ENCODE results near the gene RAET1L.
"Not testable (repeated sequence)": the region's sequence is repeated elsewhere in the genome, so short reads cannot be mapped to it uniquely, and the experiment has no call there.

RAET1L gene, protein sequence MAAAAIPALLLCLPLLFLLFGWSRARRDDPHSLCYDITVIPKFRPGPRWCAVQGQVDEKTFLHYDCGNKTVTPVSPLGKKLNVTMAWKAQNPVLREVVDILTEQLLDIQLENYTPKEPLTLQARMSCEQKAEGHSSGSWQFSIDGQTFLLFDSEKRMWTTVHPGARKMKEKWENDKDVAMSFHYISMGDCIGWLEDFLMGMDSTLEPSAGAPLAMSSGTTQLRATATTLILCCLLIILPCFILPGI

DNA sequence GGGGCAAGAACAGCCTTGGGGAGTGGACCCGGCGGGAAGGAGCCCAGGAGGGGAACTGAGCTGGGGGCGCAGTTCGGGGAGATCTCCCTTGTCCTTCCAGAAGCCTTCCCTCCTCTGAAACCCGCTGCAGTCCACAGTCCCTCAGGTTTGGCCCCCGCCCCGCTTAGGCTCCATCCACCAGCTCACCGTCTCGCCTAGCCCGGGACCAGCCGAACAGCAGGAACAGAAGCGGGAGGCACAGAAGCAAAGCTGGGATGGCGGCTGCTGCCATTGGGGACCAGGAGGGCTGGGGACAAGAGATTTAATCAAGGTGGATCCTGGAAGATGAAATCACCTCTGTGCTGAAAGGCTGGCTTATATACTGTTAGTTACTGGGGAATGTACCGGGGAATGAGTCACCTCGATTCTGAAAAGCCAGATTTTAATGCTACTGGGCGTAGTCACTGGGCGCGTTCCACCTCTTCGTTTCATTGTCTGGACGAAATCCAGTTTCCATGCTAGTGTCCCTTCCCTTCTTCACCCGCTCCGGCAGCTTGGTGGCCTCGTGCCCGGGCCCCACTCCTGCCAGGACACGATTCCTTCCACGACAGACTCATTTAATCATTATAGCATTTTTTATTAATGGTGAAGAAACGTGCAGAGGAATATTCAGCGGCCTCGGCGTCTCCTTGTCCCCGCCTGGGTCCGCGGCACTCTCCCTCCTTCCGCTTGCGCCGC lies at the start of gene RAET1L:
RAET1L (minus strand) TSS at position 332 of the 717 bp plus-strand sequence; CDS start at position 271, 61 bp downstream.
- no peak for DNase-seq (ENCODE audit: low read depth in 2 of 2)

DNA sequence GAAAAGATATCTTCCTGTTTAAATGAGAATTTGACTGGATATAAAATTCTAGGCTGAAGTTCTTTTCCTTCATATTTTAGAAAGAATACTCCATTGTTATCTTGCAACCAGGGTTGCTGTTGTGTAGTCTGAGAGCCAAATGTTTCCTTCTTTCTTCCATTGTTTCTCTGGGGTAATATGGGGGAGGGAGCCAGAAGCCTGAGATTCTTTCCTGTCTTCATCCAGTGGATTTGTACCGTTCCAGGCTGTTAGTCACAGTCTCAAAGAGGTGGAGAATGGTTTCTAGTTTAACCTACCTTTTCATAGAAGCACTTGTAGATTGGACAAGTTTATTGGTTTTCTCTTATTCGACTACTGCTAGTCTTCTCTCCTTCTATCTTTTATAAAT lies 49.7 kb upstream of the RAET1L start:
- DNase-seq (ENCODE audit: low read depth in 2 of 2) = no peak

DNA sequence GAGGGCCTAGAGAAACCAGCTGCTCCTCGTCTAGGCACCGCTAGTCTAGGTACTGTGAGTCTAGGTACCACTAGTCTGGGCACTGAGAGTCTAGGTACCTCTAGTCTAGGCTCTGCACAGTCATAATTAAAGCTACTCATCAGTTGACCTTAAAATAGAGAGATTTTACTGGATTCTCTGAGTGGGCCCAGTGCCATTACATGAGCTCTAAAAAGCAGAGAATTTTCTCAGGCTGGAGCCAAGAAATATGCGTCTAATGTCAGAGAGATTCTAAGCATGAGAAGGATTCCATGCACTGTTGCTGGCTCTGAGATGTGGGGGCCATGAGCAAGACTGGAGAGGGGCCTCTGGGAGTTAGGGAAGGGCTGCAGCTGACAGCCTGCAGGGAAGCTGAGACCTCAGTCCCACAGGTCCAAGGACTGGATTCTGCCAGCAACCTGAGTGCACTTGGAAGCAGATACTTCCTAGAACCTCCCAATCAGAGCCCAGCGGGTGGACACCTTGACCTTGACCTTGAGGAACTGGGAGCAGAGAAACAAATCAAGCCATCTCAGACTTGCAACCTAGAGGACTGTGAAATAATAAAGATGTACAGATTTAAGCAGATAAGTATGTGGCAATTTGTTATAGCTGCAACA lies 49.2 kb upstream of the RAET1L start:
- not testable (repeated sequence) for DNase-seq (ENCODE audit: low read depth in 2 of 2)

DNA sequence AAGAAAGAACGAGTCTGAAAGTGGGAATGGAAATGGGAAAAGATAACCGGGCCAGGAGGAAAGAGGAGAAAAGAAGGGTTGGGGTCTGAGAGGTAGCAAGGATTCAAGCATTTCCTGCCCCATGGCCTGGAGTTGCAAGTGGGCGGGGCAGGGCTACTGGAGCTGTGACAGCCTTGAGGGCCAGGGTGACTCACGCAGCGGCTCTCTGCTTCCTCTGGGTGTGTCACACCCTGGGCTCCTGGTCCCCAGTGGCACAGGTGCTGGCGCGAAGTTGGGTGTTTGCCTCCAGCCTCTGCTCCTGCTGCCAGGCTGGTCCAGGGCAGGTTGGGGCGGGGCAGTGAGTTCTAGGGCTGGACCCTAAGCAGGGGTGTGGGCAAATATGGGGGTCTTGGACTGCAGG lies 46.9 kb upstream of the RAET1L start:
- peak; percentile 14 to 26 for DNase-seq (ENCODE audit: low read depth in 2 of 2)

DNA sequence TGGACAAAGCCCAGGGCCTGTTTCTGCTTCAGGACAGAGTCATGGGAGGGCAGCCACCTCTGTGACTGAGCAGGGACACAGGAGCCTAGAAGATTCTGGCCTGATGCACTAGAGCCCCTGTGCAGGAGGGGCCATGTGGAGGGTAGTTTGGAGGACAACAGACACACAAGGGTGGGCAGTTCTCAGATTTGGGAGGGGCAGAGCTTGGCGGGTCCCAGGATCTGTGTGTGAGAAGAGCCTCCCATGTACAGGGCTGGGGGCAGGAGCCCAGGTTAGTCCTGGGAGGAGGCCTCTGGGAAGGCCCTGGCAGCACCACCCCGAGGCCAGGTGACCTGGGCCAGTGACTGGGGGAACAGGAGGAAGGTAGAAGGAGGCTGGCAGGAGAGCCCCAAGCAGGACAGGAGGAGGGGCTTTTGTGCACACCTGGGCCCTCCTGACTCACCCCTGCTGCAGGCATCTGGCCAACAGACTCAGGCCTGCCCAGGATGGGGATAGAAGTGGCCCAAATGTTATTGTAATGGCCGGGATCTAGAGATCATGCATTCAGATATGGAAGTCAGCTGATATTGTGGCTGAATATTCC lies 45.0 kb upstream of the RAET1L start:
- no peak for DNase-seq (ENCODE audit: low read depth in 2 of 2)

DNA sequence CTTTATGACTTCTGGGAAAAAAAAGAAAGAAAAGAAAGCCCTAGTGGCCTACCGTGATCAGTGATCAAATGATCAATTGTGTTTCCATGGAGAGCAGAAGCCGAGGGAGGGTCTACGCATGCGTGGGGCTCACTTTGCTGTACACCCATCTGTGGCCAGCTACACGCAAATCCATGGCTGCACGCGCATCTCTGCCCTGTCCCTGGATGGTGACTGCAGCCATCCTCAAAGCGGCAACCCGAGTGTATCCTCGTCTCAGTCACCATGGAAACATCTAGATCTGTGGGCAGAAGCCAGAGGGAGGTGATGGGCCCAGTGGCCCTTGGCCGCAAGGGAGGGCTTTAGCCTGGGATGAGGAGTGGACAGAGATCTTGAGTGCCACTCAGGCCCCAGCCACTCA lies 44.4 kb upstream of the RAET1L start:
- no peak for DNase-seq (ENCODE audit: low read depth in 2 of 2)

DNA sequence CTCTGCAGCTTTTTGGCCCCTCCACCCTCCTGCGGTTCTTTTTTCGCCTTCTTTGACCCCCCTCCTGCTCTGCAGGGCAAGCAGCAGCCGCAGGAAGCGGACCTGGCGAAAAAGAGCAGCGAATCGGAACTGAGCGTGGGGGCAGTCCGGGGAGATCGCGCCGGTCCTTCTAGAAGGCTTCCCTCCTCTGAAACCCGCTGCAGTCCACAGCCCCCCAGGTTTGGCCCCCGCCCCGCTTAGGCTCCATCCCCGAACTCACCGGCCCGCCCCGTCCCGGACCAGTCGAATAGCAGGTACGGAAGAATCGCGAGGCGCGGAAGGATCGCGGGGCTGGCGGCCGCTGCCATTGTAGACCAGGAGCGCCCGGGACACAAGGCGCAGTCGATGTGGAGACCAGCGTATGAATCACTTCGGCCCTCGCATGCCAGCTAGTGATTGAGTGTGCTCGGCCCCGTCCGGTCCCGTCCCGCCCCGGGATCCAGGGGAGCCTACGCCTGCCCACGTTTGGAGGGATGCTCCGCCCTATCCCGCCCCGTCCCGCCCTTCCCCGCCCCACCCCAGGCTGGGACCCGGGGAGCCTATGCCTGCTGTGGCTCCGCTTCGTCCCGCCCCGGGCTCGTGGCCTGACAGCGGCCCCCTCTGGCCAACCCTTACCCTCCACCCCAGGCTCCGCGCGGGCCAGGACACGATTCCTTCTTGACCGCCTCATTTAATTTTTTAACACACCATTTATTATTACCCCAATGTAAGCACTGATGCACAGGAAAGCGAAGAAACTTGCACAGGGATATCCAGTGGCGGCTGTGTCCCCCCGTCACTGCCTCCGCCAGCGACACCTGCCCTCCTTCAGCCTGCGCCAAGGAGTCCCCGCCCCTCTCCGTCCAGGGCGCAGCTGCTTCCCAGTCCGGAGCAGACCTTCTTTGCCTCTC lies 43.7 kb upstream of the RAET1L start, which contains the start of gene ULBP3:
ULBP3 (minus strand) TSS at position 402 of the 929 bp plus-strand sequence; CDS start at position 347, 55 bp downstream.
- DNase-seq (ENCODE audit: low read depth in 2 of 2) = peak; percentile 27 to 45

DNA sequence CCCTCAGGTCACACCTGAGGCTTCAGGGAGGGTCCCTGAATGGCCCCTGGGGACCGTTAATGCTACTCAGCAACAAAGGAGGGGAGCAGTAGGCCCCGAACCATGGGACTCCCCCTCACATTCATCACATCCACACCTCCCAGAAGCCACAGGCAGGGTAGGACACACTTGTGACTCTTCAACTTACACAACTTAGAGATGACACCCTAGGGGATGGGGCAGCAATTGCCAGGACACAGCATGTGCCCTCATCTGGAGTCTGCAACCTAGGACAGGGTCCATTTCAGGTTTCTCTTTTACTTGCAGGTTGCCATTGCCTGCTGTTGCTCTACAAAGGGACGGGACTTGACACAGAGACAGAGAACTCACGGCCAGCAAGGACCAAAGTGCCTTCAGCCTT lies 42.8 kb upstream of the RAET1L start:
- no peak for DNase-seq (ENCODE audit: low read depth in 2 of 2)

DNA sequence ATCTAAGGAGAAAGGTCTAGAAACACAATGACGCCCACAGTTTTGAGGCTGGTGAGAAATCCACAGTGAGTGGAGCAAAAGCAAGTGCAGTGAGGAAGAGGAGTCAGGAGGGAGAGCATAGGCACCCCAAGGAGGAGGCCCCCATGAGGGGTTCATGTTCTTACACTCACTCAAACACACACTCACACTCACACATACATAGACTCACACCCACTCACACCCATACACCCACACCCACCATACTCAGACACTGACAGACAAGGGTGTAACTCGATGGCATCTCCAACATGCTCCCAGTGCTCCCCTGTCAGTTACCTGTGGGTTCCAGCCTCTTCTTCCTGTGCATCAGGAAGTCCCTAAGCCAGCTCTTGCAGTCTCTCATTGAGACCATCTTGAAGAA lies 39.8 kb upstream of the RAET1L start:
- DNase-seq (ENCODE audit: low read depth in 2 of 2) = no peak

DNA sequence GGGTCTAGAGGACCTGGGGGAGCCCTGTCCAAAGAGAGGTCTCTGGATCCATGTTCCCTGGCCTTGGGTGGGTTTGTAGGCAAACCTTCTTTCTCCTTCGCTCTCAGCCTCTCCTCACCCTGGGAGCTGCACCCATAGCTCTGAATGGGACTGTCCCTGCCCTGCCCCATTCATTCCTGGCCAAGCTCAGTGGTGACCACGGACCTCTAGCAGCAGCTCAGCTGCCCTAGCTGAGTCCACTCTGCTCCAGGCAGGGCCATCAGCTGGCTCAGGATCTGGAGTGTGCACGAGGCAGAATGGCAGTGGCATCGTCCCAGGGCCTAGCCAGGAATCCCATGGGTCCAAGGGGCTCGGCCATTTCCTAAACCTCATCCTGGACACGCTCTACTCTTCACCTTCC lies 38.3 kb upstream of the RAET1L start:
- DNase-seq (ENCODE audit: low read depth in 2 of 2) = no peak

DNA sequence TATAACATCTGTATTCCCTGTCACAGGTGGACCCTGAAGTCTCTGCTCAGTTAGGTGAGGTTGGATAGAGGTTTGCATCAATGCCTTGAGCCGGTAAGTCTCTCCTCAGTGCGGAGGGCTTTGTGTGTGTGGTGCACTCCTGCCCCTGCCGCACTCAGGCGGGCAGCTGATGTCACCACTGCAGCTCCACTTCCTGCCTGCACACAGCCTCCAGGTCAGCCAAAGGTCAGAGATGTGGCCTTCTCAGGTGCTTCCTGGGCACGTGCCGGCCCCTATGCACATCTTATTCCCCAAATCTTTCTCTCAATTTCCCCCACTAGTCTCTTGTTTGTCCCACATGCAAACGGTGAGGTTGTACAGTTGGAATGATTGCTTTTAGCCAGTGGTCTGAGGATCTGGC lies 34.6 kb upstream of the RAET1L start:
- DNase-seq (ENCODE audit: low read depth in 2 of 2) = not testable (repeated sequence)

DNA sequence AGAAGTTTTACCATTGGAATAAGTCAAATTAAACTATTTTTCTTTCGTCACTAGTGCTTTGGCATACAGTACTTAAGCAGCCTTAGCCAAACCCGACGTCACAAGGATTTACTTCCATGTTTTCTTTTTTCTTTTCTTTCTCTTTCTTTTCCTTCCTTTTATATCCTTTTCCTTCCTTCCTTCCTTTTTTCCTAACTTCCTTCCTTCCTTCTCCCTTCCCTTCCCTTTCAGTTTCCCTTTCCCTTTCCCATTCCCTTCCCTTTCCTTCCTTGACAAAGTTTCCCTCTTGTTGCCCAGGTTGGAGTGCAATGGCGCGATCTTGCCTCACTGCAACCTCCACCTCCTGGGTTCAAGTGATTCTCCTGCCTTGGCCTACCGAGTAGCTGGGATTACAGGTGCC lies 33.7 kb upstream of the RAET1L start:
- DNase-seq (ENCODE audit: low read depth in 2 of 2) = no peak

DNA sequence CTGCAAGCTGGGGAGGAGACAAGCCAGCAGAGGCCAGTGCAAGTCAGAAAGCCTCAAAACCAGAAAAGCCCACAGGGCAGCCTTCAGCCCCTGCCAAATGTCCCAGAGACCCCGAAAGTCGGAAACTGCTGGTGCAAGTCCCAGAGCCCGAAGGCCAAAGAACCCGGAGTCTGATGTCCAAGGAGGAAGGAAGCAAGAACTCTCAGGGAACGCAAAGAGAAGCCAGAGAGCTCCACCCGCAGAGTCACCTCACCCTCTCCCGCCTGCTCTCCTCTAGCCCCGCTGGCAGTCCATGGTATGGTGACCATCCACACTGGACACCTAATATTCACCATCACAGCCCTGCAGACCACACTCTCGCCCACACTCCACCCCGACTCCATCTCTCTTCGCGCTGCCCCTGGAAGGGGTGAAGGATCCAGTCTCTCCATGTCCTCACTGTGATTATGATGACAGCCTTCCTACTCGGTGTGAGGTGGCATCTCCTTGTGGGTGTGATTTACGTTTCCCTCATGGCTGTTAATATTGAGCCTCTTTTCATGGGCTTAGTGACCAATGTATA lies 33.0 kb upstream of the RAET1L start:
- DNase-seq (ENCODE audit: low read depth in 2 of 2) = no peak

DNA sequence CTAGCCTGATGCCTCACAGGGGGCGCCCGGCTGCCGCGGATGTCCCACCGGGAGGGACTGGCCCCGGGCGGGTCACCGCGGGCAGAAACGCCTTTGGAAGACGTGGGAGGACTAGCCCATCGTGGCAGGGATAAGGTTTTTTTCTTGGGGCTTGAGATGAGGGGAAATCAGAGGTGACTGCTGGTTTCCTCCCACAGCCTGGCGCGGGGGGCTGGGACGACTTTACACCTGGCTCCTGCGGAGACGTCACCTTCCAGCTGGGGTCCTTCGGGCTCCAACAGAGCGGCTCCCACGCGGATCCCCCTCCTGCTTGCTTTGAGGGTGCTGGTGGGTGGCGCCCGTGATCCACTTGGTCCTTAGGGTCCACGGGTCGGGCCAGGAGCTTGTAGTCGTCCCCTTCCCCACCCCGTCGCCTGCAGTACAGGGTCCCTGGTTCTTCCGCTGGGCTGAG lies 32.2 kb upstream of the RAET1L start:
- no peak for DNase-seq (ENCODE audit: low read depth in 2 of 2)

DNA sequence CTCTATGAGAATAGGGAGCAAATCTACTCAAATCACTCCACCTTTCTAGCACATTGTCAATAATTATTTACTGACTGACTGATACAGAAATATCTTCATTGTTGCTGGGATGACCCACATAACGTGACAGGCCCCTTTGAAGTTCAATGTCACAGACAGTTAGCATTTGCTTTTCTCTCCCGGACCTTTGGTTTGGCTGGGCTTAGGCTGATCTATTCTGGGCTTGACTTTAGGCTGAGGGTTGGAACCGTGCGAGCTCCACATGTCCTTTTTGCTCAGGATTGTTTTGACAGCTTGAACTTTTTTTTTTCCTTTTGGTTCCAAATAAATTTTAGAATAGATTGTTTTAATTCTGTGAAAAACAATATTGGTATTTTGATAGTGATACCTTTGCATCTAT lies 31.6 kb upstream of the RAET1L start:
- DNase-seq (ENCODE audit: low read depth in 2 of 2) = no peak

DNA sequence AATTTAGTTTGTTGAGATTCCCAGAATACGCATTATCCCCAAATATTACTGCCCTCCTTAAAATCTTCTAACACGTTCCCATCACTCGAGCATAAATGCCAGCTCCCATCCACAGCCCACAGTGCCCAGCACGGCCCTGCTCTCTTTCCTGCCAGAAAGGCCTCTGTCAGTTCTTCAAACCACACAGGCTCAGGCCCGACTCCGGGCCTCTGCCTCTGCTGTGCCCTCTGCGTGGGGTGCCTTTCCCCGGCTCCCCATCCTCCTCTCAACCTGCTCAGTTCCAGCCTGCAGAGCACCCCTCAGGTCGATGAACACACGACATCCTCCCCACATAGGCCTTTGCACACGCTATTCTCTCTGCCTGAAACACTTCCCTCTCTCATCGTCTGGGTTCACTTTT lies 30.8 kb upstream of the RAET1L start:
- no peak for DNase-seq (ENCODE audit: low read depth in 2 of 2)

DNA sequence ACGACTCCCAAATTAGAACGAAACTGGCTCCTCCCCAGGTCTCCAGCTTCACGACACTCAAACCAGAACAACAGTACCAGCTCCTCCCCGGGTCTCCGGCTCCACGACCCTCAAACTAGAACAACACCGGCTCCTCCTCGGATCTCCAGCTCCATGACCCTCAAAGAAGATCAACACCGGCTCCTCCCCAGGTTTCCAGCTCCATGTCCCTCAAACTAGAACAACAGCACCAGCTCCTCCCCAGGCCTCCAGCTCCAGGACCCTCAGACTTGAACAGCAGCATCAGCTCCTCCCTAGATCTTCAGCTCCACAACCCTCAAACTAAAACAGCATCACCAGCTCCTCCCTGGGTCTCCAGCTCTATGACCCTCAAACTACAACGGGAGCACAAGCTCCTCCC lies 29.8 kb upstream of the RAET1L start:
- no peak for DNase-seq (ENCODE audit: low read depth in 2 of 2)

DNA sequence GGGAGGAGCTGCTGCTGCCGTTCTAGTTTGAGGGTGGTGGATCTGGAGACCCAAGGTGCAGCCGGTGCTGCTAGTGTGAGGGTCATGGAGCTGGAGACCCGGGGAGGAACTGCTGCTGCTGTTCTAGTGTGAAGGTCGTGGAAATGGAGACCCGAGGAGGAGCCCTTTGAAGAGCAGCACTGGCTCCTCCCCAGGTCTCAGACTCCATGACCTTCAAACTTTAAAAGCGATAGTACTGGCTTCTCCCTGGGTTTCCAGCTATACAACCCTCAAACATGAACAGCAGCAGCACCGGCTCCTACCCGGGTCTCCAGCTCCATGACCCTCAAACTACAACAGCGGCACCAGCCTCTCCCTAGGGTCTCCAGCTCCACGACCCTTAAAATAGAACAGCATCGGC lies 28.1 kb upstream of the RAET1L start:
- DNase-seq (ENCODE audit: low read depth in 2 of 2) = no peak

DNA sequence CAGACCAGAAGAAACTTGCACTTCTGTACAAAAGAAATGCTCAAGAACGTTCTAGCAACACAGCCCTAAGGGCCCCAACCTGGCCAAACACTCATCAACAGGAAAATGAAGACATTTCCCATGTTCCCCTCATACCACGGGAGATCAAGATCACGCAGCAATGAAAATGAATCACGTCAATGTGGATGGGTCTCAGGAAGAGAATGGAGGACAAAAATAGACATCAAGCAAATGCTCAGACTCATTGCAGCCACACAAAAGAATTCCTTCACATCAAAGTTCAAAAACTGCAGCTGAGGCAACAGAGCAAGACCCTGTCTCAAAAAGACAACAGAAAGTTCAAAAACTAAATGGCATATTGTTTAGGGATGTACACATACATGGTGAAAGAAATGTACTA lies 25.5 kb upstream of the RAET1L start:
- DNase-seq (ENCODE audit: low read depth in 2 of 2) = no peak

DNA sequence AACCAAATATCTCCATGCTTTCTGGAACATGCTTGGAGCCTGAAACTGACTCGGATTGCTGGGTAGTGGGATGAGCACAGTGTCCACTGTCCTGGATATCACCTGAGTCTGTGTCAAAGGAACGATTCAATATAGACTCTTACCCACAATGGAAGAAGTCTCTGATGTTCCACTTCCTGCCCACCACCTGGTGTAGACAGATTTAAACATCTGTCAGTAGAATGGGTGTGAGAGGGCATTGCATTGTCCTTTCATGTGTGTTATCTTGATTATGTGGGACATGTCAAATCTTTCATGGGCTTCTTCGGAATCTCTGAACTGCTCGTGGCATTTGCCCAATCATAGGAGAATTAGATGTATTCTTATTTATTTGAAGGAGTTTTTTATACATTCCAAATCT lies 22.8 kb upstream of the RAET1L start:
- DNase-seq (ENCODE audit: low read depth in 2 of 2) = no peak

DNA sequence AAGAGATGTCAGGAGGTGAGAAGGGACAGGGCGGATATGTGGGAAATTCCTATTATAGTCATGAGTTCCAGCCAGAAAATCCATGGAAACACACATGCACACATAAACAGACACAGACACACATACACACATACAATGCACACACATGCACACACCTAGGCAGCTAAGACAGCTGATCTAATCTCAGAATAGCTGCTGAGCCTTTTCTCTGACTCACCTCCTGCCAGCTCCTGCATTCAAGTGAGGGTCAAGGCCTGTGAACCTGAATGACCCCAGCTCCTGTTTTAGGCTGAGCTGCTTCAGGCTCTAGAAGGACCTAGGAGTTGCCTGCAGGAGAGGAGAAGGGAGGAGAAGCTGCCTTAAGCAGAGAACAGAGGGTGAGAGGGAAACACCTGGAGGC lies 21.6 kb upstream of the RAET1L start:
- DNase-seq (ENCODE audit: low read depth in 2 of 2) = no peak
